Gastrocnemius medialis (tissue), 4 donors: ENCODE results near the gene KCNT1.

Source experiments
- CTCF ChIP-seq, 5 experiments: fragments of 450-650 bp in 3 of 5; fragments of 200-600 bp in 2 of 5; sonication (generic) in 2 of 5; IDR thresholded peaks in 4 of 5; conservative IDR thresholded peaks in 1 of 5; 1 replicate in 4 of 5; 2 replicates in 1 of 5; pipeline ENCODE4 v1.5.1; 2016 to 2019; ENCODE audit warnings: antibody characterized with exemption in 5 of 5, mild to moderate bottlenecking in 3 of 5, moderate library complexity in 3 of 5
- POLR2A ChIP-seq, 2 donors: fragments of 450-650 bp; IDR thresholded peaks; one replicate each; pipeline ENCODE4 v1.6.1; 2017; ENCODE audit warnings: antibody characterized with exemption in 2 of 2, mild to moderate bottlenecking in 2 of 2, moderate library complexity in 2 of 2

- TF ChIP-seq POLR2A (IDR thresholded peaks at IDR 0.05): no peak
- no peak for TF ChIP-seq CTCF (IDR thresholded peaks at IDR 0.05 in 4 of 5, conservative IDR thresholded peaks at IDR 0.05 in 1 of 5)
Measured at GRCh38 chr9:135667463-135668001, 34.5 kb upstream of the KCNT1 start.
